ENCODE results near the gene GAGE13. TPM values are rescaled to one million over a fixed set of nuclear protein-coding genes. Genes with fewer than 3 reads are reported as not detected.
"Not testable (repeated sequence)": the region's sequence is repeated elsewhere in the genome, so short reads cannot be mapped to it uniquely, and the experiment has no call there.

GAGE13 gene
- total RNA-seq, 1 donor from 2014 or later, result not detected

DNA sequence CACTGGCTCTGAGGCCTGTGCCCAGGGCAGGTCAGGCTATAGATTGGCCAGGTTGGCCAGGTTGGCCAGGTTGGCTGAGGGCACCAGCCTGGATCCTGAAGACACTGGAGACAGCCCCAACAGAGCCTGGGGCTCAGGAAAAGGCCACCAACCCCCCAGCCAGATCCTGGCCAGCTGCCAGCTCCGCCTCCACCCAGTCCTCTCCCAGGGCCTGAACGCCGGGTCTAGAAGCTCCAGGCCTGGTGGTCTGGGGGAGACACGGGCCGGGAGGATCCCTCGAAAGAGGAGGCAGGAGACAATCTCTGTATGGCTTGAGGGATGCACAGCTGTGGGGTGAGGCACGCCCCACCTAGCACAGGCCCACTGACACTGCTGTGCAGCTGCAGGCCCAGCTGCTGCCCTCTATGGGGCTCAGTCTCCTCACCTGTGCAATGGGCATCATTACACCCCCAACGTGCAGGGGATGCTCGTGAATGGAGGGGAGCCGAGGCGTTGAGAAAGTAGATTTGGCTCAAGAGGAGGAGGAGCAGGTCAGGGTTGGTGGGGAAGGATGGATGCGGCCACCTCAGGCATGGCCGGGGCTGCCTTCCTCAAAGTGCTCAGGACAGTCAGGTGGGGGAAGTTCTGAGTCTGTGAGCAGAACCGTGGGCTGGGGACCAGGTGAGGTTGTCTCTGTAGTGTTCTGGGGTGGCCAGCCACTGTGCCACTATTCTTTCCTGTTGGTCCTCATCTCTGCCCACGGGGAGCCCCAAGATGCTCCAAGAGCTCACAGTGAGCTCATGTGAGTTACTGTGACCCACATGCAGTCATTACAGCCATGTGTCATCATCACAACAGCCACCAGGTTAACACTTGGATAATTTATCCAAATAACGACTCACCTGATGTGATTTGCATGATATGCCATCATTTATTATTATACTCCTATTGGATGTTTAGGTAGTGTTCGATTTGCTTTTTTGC, 38.7 kb upstream of the GAGE13 start:
- Mint-ChIP-seq H3K4me1 (ENCODE audit: low read depth, unreplicated experiment) (no peaks in the 10 kb centered on the region), H3K27me3 (ENCODE audit: low read depth, unreplicated experiment) (peaks cover 4% of the 10 kb centered on the region), H3K36me3 (ENCODE audit: low read depth, unreplicated experiment) (peaks cover 1% of the 10 kb centered on the region), H3K27ac (ENCODE audit: unreplicated experiment) (no peak overlapping the region), H3K4me3 (ENCODE audit: unreplicated experiment) (no peak overlapping the region), H3K9me3 (ENCODE audit: unreplicated experiment) (no peaks in the 10 kb centered on the region)
- H3K36me3 ChIP-seq (ENCODE audit: insufficient read depth, low read length), result no peaks in the 10 kb centered on the region
- DNase-seq (ENCODE audit: low read depth) (no peak), FAIRE-seq (no peak)
- no peaks in the 10 kb centered on the region for H3K79me2 ChIP-seq (ENCODE audit: insufficient read depth, low read length)
- no peak overlapping the region for H3K9ac ChIP-seq (ENCODE audit: low read length)
- TF ChIP-seq EZH2 (IDR thresholded peaks at IDR 0.05; ENCODE audit: insufficient read depth, low read length), result no peak
- TF ChIP-seq, protein P1, sequence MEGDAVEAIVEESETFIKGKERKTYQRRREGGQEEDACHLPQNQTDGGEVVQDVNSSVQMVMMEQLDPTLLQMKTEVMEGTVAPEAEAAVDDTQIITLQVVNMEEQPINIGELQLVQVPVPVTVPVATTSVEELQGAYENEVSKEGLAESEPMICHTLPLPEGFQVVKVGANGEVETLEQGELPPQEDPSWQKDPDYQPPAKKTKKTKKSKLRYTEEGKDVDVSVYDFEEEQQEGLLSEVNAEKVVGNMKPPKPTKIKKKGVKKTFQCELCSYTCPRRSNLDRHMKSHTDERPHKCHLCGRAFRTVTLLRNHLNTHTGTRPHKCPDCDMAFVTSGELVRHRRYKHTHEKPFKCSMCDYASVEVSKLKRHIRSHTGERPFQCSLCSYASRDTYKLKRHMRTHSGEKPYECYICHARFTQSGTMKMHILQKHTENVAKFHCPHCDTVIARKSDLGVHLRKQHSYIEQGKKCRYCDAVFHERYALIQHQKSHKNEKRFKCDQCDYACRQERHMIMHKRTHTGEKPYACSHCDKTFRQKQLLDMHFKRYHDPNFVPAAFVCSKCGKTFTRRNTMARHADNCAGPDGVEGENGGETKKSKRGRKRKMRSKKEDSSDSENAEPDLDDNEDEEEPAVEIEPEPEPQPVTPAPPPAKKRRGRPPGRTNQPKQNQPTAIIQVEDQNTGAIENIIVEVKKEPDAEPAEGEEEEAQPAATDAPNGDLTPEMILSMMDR (IDR thresholded peaks at IDR 0.05; ENCODE audit: insufficient read depth, low read depth, low read length), result no peak
- H3K4me1 ChIP-seq (ENCODE audit: insufficient read depth, low read length), result no peaks in the 10 kb centered on the region
- H3K9me3 ChIP-seq (ENCODE audit: insufficient read depth, low read depth, low read length), result no peaks in the 10 kb centered on the region
- no peak overlapping the region for H3K4me3 ChIP-seq (ENCODE audit: insufficient read depth, low read depth, low read length)
- no peaks in the 10 kb centered on the region for H4K20me1 ChIP-seq (ENCODE audit: insufficient read depth, low read length)
- H2AFZ ChIP-seq (ENCODE audit: low read depth, low read length), result no peak overlapping the region
- H3K27ac ChIP-seq (ENCODE audit: low read depth, low read length), result no peak overlapping the region
- H3K27me3 ChIP-seq (ENCODE audit: insufficient read depth, low read length), result no peaks in the 10 kb centered on the region
- no peak overlapping the region for H3K4me2 ChIP-seq (ENCODE audit: low read length)

DNA sequence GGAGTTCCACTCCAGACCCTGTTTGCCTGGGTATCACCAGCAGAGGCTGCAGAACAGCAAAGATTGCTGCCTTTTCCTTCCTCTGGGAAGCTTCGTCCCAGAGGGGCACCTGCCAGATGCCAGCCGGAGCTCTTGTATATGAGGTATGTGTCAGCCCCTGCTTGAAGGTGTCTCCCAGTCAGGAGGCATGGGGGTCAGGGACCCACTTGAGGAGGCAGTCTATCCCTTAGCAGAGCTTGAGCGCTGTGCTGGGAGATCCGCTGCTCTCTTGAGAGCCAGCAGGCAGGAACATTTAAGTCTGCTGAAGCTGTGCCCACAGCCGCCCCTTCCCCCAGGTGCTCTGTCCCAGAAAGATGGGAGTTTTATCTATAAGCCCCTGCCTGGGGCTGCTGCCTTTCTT, 32.1 kb upstream of the GAGE13 start:
- H4K20me1 ChIP-seq (ENCODE audit: insufficient read depth, low read length); H3K9me3 Mint-ChIP-seq (ENCODE audit: unreplicated experiment); H3K27me3 ChIP-seq (ENCODE audit: insufficient read depth, low read length); FAIRE-seq; DNase-seq (ENCODE audit: low read depth); H3K9me3 ChIP-seq (ENCODE audit: insufficient read depth, low read depth, low read length); H3K27me3 Mint-ChIP-seq (ENCODE audit: low read depth, unreplicated experiment); H3K36me3 ChIP-seq (ENCODE audit: insufficient read depth, low read length); H3K79me2 ChIP-seq (ENCODE audit: insufficient read depth, low read length); H3K27ac Mint-ChIP-seq (ENCODE audit: unreplicated experiment); H3K4me3 Mint-ChIP-seq (ENCODE audit: unreplicated experiment); H3K9ac ChIP-seq (ENCODE audit: low read length); H3K36me3 Mint-ChIP-seq (ENCODE audit: low read depth, unreplicated experiment); H2AFZ ChIP-seq (ENCODE audit: low read depth, low read length); H3K4me2 ChIP-seq (ENCODE audit: low read length); H3K4me3 ChIP-seq (ENCODE audit: insufficient read depth, low read depth, low read length); H3K27ac ChIP-seq (ENCODE audit: low read depth, low read length); H3K4me1 ChIP-seq (ENCODE audit: insufficient read depth, low read length); H3K4me1 Mint-ChIP-seq (ENCODE audit: low read depth, unreplicated experiment): not testable (repeated sequence)

DNA sequence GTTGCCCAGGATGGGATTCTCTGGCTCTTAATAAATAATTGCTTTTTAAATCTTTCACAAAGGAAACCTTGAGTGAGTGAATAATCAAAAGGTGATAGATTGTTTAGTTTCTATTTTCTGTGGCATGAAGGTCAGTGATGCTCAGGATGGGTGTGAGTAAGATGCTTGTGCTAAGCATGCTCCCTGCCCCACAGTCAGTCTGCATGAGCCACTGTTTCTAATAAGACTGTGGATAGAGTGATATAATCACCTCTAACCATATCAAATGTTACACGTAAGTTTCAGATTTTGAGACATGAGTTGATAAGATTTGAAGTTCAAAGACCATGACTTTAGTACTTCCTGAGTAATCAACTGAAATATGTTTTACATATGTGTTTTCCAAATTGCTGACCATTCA, 30.7 kb upstream of the GAGE13 start:
- TF ChIP-seq EZH2 (IDR thresholded peaks at IDR 0.05; ENCODE audit: insufficient read depth, low read length), result no peak
- TF ChIP-seq, protein P1 (IDR thresholded peaks at IDR 0.05; ENCODE audit: insufficient read depth, low read depth, low read length), result no peak
- peaks cover 7% of the 10 kb centered on the region for H3K27me3 Mint-ChIP-seq (ENCODE audit: low read depth, unreplicated experiment)
- H2AFZ ChIP-seq (ENCODE audit: low read depth, low read length), result no peak overlapping the region
- peaks cover 1% of the 10 kb centered on the region for H3K36me3 Mint-ChIP-seq (ENCODE audit: low read depth, unreplicated experiment)
- H3K9ac ChIP-seq (ENCODE audit: low read length), result no peak overlapping the region
- H3K36me3 ChIP-seq (ENCODE audit: insufficient read depth, low read length), result no peaks in the 10 kb centered on the region
- no peak overlapping the region for H3K27ac ChIP-seq (ENCODE audit: low read depth, low read length)
- no peaks in the 10 kb centered on the region for H3K9me3 Mint-ChIP-seq (ENCODE audit: unreplicated experiment)
- H3K4me1 Mint-ChIP-seq (ENCODE audit: low read depth, unreplicated experiment), result no peaks in the 10 kb centered on the region
- no peak for DNase-seq (ENCODE audit: low read depth)
- H3K4me1 ChIP-seq (ENCODE audit: insufficient read depth, low read length), result no peaks in the 10 kb centered on the region
- no peaks in the 10 kb centered on the region for H3K27me3 ChIP-seq (ENCODE audit: insufficient read depth, low read length)
- H3K9me3 ChIP-seq (ENCODE audit: insufficient read depth, low read depth, low read length), result no peaks in the 10 kb centered on the region
- no peak overlapping the region for H3K4me2 ChIP-seq (ENCODE audit: low read length)
- no peaks in the 10 kb centered on the region for H4K20me1 ChIP-seq (ENCODE audit: insufficient read depth, low read length)
- no peaks in the 10 kb centered on the region for H3K79me2 ChIP-seq (ENCODE audit: insufficient read depth, low read length)
- H3K4me3 ChIP-seq (ENCODE audit: insufficient read depth, low read depth, low read length), result no peak overlapping the region
- H3K4me3 Mint-ChIP-seq (ENCODE audit: unreplicated experiment), result no peak overlapping the region
- FAIRE-seq, result no peak
- no peak overlapping the region for H3K27ac Mint-ChIP-seq (ENCODE audit: unreplicated experiment)
